Gastroesophageal sphincter (tissue), 3 donors: ENCODE results near the gene LST1.

Source experiments
- CTCF ChIP-seq, 4 experiments: fragments of 200-600 bp in 2 of 4; fragments of 450-650 bp in 2 of 4; sonication (generic) in 1 of 4; IDR thresholded peaks; one replicate each; pipeline ENCODE4 v1.5.1; 2017 to 2019; ENCODE audit warnings: antibody characterized with exemption in 4 of 4, mild to moderate bottlenecking in 2 of 4, moderate library complexity in 2 of 4
- POLR2A ChIP-seq, 2 donors: fragments of 450-650 bp; IDR thresholded peaks; one replicate each; pipeline ENCODE4 v1.6.1; 2017; ENCODE audit warnings: antibody characterized with exemption in 2 of 2, mild to moderate bottlenecking in 2 of 2, moderate library complexity in 1 of 2

DNA sequence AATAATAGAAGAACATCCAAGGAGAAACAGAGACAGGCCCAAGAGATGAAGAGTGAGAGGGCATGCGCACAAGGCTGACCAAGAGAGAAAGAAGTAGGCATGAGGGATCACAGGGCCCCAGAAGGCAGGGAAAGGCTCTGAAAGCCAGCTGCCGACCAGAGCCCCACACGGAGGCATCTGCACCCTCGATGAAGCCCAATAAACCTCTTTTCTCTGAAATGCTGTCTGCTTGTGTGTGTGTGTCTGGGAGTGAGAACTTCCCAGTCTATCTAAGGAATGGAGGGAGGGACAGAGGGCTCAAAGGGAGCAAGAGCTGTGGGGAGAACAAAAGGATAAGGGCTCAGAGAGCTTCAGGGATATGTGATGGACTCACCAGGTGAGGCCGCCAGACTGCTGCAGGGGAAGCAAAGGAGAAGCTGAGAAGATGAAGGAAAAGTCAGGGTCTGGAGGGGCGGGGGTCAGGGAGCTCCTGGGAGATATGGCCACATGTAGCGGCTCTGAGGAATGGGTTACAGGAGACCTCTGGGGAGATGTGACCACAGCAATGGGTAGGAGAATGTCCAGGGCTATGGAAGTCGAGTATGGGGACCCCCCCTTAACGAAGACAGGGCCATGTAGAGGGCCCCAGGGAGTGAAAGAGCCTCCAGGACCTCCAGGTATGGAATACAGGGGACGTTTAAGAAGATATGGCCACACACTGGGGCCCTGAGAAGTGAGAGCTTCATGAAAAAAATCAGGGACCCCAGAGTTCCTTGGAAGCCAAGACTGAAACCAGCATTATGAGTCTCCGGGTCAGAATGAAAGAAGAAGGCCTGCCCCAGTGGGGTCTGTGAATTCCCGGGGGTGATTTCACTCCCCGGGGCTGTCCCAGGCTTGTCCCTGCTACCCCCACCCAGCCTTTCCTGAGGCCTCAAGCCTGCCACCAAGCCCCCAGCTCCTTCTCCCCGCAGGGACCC is 11.7 kb upstream of the LST1 start:
- TF ChIP-seq POLR2A (IDR thresholded peaks at IDR 0.05) (no peak), CTCF (IDR thresholded peaks at IDR 0.05) (no peak)
